WTC11 (cell line): ENCODE results near the gene KAT8. TPM values are rescaled to one million over a fixed set of nuclear protein-coding genes. Genes with fewer than 3 reads are reported as not detected.
A peak's percentile ranks its signal among the peaks of the same experiment; 100 is the strongest.

Experiments used
- ATF1 ChIP-seq: sonication (generic); formaldehyde crosslinking; IDR thresholded peaks from 2 replicates; pipeline ENCODE4 v1.8.1; 2023; ENCODE audit warnings: mild to moderate bottlenecking, moderate library complexity, missing genetic modification reagents
- ATF6 ChIP-seq: sonication (generic); formaldehyde crosslinking; IDR thresholded peaks from 2 replicates; pipeline ENCODE4 v1.8.1; 2023; ENCODE audit warnings: mild to moderate bottlenecking, missing genetic modification reagents
- ELF4 ChIP-seq: sonication (generic); formaldehyde crosslinking; IDR thresholded peaks from 2 replicates; pipeline ENCODE4 v1.8.1; 2022; ENCODE audit warnings: low read depth, mild to moderate bottlenecking, moderate library complexity, missing genetic modification reagents
- FOXJ3 ChIP-seq: sonication (generic); formaldehyde crosslinking; IDR thresholded peaks from 2 replicates; pipeline ENCODE4 v1.9.0; 2021; ENCODE audit warnings: missing genetic modification reagents, mild to moderate bottlenecking, borderline replicate concordance
- GTF2I ChIP-seq: fragments of 250-450 bp; sonication (Bioruptor Pico); conservative IDR thresholded peaks from 2 replicates; pipeline ENCODE4 v1.4.0; 2021; ENCODE audit warnings: mild to moderate bottlenecking
- HMGA2 ChIP-seq: fragments of 250-450 bp; sonication (Bioruptor Pico); IDR thresholded peaks from 2 replicates; pipeline ENCODE4 v1.4.0; 2021; ENCODE audit warnings: mild to moderate bottlenecking, moderate library complexity
- HMGXB4 ChIP-seq: sonication (generic); formaldehyde crosslinking; IDR thresholded peaks from 2 replicates; pipeline ENCODE4 v1.8.1; 2023; ENCODE audit warnings: mild to moderate bottlenecking, moderate library complexity, missing genetic modification reagents
- RORB ChIP-seq: fragments of 250-450 bp; sonication (Bioruptor Pico); IDR thresholded peaks from 2 replicates; pipeline ENCODE4 v1.9.0; 2021; ENCODE audit warnings: mild to moderate bottlenecking
- STAT6 ChIP-seq: sonication (generic); formaldehyde crosslinking; conservative IDR thresholded peaks from 2 replicates; pipeline ENCODE4 v1.8.1; 2023; ENCODE audit warnings: mild to moderate bottlenecking, low read depth, missing genetic modification reagents, moderate library complexity
- TCF7 ChIP-seq: sonication (generic); formaldehyde crosslinking; IDR thresholded peaks from 2 replicates; pipeline ENCODE4 v1.8.0; 2022; ENCODE audit warnings: mild to moderate bottlenecking, low read depth, missing genetic modification reagents, moderate library complexity
- TP53 ChIP-seq: sonication (generic); formaldehyde crosslinking; IDR thresholded peaks from 2 replicates; pipeline ENCODE4 v1.8.1; 2023; ENCODE audit warnings: mild to moderate bottlenecking, missing genetic modification reagents
- ZNF671 ChIP-seq: fragments of 250-450 bp; sonication (Bioruptor Pico); IDR thresholded peaks from 2 replicates; pipeline ENCODE4 v1.8.0; 2021; ENCODE audit warnings: mild to moderate bottlenecking
- total RNA-seq: library from RNA; stranded (reverse); gene quantifications from 3 replicates; pipeline ENCODE4 v1.2.3, GENCODE V29; 2021
- TF ChIP-seq, protein P1 (sequence below): sonication (generic); formaldehyde crosslinking; IDR thresholded peaks from 2 replicates; pipeline ENCODE4 v1.8.0; 2023; ENCODE audit warnings: mild to moderate bottlenecking, missing genetic modification reagents
- TF ChIP-seq, protein P2 (sequence below): fragments of 250-450 bp; sonication (Bioruptor Pico); conservative IDR thresholded peaks from 2 replicates; pipeline ENCODE4 v1.9.0; 2021; ENCODE audit warnings: mild to moderate bottlenecking
- TF ChIP-seq, protein P3 (sequence below): sonication (generic); formaldehyde crosslinking; IDR thresholded peaks from 2 replicates; pipeline ENCODE4 v1.8.0; 2022; ENCODE audit warnings: mild to moderate bottlenecking, missing genetic modification reagents
- TF ChIP-seq, protein P4 (sequence below): fragments of 250-450 bp; sonication (Bioruptor Pico); IDR thresholded peaks from 2 replicates; pipeline ENCODE4 v2.1.2; 2022; ENCODE audit warnings: mild to moderate bottlenecking, moderate library complexity
- TF ChIP-seq, protein P5 (sequence below): fragments of 250-450 bp; sonication (Bioruptor Pico); IDR thresholded peaks from 2 replicates; pipeline ENCODE4 v1.9.0; 2021; ENCODE audit warnings: mild to moderate bottlenecking
- TF ChIP-seq, protein P6 (sequence below): sonication (generic); formaldehyde crosslinking; IDR thresholded peaks from 2 replicates; pipeline ENCODE4 v1.8.0; 2023; ENCODE audit warnings: missing genetic modification reagents, mild to moderate bottlenecking, borderline replicate concordance

KAT8 gene
- total RNA-seq, 1 experiment from 2014 or later, result 70.8 TPM

GRCh38 chr16:31179747-31180459 is 62.4 kb downstream of the KAT8 start, which contains the start of gene FUS (continued):
- peak; percentile 69; the same call in 1 of the 2 replicates for TF ChIP-seq HMGXB4
- TF ChIP-seq TP53, result 0 out of 2 replicates have a peak, but pooled peaks have one; percentile 13
- TF ChIP-seq ATF6 (CRISPR knock-in tag), result 0 out of 2 replicates have a peak, but pooled peaks have one; percentile 76
- 0 out of 2 replicates have a peak, but pooled peaks have one; percentile 35 for TF ChIP-seq ELF4
- TF ChIP-seq, protein P1, sequence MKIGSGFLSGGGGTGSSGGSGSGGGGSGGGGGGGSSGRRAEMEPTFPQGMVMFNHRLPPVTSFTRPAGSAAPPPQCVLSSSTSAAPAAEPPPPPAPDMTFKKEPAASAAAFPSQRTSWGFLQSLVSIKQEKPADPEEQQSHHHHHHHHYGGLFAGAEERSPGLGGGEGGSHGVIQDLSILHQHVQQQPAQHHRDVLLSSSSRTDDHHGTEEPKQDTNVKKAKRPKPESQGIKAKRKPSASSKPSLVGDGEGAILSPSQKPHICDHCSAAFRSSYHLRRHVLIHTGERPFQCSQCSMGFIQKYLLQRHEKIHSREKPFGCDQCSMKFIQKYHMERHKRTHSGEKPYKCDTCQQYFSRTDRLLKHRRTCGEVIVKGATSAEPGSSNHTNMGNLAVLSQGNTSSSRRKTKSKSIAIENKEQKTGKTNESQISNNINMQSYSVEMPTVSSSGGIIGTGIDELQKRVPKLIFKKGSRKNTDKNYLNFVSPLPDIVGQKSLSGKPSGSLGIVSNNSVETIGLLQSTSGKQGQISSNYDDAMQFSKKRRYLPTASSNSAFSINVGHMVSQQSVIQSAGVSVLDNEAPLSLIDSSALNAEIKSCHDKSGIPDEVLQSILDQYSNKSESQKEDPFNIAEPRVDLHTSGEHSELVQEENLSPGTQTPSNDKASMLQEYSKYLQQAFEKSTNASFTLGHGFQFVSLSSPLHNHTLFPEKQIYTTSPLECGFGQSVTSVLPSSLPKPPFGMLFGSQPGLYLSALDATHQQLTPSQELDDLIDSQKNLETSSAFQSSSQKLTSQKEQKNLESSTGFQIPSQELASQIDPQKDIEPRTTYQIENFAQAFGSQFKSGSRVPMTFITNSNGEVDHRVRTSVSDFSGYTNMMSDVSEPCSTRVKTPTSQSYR (CRISPR knock-in tag), result no peak
- TF ChIP-seq ZNF671, result peak; percentile 88; the same call in 1 of the 2 replicates
- TF ChIP-seq RORB (CRISPR knock-in tag), result peak; percentile 72; the same call in 1 of the 2 replicates
- peak; percentile 90; the same call in 1 of the 2 replicates for TF ChIP-seq ATF1 (CRISPR knock-in tag)
- 0 out of 2 replicates have a peak, but pooled peaks have one; percentile 38 for TF ChIP-seq TCF7 (CRISPR knock-in tag)
- peak; percentile 26; the same call in 1 of the 2 replicates for TF ChIP-seq HMGA2 (CRISPR knock-in tag)
- TF ChIP-seq, protein P2, sequence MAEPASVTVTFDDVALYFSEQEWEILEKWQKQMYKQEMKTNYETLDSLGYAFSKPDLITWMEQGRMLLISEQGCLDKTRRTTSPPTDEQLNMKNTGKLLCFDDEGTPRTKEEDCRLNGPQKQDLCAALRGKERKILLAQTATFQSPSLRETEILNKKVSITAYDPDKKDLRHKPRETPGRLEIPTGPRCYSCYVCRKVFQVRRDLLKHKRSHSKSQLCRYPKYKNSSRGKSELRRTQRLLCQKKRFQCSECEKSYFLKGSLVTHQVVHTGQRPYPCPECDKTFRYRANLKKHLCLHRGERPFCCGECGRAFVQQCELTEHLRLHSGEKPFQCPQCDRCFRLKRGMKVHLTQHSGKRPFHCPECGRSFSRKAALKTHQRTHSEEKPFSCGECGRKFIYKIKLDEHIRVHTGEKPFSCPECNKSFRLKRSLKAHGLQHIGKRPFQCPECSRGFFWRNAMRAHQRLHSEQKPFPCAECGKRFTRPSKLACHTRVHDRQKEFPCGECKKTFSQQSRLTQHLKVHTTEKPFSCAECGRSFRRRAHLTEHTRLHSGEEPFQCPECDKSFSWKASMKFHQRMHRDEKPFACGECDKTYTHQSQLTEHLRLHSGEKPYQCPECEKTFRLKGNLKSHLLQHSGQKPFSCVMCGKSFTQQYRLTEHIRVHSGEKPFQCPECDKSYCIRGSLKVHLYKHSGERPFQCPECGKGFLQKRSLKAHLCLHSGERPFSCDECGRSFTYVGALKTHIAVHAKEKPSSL (CRISPR knock-in tag), result no peak
- TF ChIP-seq, protein P3, sequence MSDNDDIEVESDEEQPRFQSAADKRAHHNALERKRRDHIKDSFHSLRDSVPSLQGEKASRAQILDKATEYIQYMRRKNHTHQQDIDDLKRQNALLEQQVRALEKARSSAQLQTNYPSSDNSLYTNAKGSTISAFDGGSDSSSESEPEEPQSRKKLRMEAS, result peak; percentile 13; the same call in 1 of the 2 replicates
- TF ChIP-seq FOXJ3 (CRISPR knock-in tag), result no peak
- TF ChIP-seq STAT6 (CRISPR knock-in tag), result no peak
- TF ChIP-seq, protein P4, sequence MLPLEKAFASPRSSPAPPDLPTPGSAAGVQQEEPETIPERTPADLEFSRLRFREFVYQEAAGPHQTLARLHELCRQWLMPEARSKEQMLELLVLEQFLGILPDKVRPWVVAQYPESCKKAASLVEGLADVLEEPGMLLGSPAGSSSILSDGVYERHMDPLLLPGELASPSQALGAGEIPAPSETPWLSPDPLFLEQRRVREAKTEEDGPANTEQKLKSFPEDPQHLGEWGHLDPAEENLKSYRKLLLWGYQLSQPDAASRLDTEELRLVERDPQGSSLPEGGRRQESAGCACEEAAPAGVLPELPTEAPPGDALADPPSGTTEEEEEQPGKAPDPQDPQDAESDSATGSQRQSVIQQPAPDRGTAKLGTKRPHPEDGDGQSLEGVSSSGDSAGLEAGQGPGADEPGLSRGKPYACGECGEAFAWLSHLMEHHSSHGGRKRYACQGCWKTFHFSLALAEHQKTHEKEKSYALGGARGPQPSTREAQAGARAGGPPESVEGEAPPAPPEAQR (CRISPR knock-in tag), result no peak
- TF ChIP-seq, protein P5, sequence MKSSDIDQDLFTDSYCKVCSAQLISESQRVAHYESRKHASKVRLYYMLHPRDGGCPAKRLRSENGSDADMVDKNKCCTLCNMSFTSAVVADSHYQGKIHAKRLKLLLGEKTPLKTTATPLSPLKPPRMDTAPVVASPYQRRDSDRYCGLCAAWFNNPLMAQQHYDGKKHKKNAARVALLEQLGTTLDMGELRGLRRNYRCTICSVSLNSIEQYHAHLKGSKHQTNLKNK (CRISPR knock-in tag), result peak; percentile 44; the same call in 1 of the 2 replicates
- no peak for TF ChIP-seq GTF2I (CRISPR knock-in tag)
- TF ChIP-seq, protein P6, sequence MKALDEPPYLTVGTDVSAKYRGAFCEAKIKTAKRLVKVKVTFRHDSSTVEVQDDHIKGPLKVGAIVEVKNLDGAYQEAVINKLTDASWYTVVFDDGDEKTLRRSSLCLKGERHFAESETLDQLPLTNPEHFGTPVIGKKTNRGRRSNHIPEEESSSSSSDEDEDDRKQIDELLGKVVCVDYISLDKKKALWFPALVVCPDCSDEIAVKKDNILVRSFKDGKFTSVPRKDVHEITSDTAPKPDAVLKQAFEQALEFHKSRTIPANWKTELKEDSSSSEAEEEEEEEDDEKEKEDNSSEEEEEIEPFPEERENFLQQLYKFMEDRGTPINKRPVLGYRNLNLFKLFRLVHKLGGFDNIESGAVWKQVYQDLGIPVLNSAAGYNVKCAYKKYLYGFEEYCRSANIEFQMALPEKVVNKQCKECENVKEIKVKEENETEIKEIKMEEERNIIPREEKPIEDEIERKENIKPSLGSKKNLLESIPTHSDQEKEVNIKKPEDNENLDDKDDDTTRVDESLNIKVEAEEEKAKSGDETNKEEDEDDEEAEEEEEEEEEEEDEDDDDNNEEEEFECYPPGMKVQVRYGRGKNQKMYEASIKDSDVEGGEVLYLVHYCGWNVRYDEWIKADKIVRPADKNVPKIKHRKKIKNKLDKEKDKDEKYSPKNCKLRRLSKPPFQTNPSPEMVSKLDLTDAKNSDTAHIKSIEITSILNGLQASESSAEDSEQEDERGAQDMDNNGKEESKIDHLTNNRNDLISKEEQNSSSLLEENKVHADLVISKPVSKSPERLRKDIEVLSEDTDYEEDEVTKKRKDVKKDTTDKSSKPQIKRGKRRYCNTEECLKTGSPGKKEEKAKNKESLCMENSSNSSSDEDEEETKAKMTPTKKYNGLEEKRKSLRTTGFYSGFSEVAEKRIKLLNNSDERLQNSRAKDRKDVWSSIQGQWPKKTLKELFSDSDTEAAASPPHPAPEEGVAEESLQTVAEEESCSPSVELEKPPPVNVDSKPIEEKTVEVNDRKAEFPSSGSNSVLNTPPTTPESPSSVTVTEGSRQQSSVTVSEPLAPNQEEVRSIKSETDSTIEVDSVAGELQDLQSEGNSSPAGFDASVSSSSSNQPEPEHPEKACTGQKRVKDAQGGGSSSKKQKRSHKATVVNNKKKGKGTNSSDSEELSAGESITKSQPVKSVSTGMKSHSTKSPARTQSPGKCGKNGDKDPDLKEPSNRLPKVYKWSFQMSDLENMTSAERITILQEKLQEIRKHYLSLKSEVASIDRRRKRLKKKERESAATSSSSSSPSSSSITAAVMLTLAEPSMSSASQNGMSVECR (CRISPR knock-in tag), result peak; percentile 8
